AG08395 (cell line): ENCODE measurements around the gene BRD9.
A peak's percentile ranks its signal among the peaks of the same experiment; 100 is the strongest.
"Not testable (repeated sequence)": the region's sequence is repeated elsewhere in the genome, so short reads cannot be mapped to it uniquely, and the experiment has no call there.

Experiments
- DNase-seq: peaks from one replicate; pipeline ENCODE4 v3.0.0; 2012; ENCODE audit warnings: mixed read lengths, low spot score

BRD9 gene

DNA sequence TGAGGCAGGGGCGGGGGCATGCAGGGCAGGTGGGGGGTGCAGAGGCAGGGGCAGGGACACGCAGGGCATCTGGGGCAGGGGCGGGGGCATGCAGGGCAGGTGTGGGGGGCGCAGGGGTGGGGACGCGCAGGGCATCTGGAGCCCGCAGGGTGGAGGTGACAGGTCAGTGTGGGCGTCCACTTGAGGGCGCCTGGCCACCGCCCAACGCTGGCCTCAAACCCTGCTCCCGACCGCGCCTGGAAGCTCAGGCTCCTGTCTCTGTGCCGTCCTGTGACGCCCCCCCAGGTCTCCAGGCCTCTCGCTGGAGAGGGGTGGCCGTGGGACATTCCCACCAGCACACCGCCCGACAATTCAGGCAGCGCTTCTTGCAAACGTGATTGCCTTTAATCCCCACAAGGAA lies 48.7 kb downstream of the BRD9 start:
- not testable (repeated sequence) for DNase-seq

DNA sequence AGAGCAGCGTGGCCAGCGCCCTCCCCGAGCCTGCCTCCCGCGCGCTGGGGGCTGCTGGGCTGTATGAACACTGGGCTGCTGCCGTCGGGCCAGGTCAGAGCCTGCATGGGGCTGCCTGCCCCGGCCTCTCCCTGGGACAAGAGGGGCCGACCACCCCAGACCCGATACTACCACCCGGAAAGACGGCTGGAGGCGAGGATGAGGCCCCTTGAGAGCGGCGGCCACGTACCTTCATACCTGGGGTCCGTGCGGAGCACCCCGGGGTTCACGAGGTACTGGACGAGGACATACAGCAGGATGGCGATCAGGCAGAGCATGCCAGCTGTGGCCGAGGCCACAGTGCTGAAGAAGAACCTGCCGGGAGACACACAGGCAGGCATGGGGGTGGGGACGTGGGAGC lies 49.2 kb downstream of the BRD9 start:
- DNase-seq, result not testable (repeated sequence)

DNA sequence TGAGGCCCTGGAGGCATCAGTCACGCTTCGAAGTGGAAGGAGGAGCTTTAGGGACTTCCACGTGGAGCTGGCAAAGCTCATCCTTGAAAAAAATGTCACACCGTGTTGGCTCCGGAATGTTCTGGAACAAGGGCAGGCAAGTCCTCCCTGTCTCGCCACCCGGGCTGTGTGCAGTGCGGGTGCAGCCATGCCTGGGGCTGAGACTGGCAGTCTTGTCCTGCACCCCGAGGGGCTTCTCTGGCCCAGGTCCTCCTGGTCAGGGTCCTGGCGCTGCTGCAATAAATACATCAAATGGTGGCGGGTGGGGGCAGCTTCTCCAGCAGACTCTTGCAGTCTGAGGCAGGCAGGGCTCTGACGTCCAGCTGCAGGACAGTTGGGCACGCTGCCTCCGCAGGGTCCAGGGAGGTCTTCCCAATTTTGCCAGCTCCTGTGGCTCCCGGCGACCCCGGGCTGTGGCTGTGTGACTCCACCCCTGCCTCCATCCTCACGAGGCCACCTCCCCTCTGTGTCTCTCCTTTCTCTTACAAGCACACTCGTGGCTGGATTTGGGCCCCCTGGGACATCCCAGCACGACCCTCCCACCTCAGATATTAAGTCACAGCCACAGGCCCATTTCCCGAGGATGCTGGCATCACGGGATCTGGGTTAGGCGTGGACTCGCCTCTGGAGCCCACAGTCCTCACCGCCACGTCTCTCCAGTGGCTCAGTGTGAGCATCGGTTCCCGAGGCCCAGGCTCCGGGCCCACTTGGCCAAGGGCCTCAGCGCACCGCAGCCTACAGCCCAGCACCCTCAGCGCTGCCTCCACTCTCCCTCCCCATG lies 50.0 kb downstream of the BRD9 start:
- not testable (repeated sequence) for DNase-seq

DNA sequence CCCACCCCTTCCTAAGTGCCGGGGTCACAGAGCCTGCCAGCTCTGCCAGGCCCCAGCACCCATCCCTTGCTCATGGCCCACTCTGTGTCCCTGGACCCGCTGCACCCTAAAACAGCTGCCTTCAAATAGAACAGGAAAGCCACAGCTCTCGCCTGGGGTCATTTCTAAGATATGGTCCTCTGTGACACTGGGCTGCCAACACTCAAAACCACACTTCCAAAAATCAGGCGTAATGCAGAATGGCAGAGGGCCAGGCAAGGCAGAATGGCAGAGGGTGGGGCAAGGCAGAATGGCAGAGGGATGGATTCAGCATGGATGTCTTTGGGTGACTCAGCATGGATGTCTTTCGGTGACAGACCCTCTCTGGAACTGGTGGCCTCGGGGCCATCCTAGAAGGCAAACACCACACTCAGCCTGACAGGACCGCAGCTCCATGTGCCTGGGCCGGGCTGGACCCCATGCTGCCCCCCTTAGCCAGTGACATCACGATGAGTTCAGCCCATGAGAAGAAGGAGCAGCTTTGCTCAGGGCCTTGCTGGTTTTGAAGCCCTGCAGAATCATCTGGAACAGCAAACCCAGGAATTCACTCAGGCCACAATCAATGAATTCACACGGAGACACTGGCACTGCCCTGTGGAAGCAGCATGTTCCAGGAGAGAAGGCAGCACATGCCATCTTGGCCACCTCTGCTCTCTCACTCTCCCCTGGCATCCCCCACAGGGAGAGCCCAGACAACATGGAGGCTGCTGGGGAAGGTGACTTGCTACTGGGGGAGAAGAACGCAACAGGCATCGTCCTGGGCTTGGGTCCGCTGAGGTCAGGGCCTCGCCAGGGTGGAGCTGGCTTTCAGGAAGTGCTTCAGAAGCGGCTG lies 50.8 kb downstream of the BRD9 start:
- peak; percentile 8 for DNase-seq

DNA sequence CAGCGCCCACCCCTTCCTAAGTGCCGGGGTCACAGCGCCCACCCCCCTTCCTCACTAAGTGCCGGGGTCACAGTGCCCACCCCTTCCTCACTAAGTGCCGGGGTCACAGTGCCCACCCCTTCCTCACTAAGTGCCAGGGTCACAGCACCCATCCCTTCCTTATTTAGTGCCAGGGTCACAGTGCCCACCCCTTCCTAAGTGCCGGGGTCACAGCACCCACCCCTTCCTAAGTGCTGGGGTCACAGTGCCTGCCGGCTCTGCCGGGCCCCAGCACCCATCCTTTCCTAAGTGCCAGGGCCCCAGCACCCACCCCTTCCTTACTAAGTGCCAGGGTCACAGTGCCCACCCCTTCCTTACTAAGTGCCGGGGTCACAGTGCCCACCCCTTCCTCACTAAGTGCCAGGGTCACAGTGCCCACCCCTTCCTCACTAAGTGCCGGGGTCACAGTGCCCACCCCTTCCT lies 51.6 kb downstream of the BRD9 start:
- not testable (repeated sequence) for DNase-seq

DNA sequence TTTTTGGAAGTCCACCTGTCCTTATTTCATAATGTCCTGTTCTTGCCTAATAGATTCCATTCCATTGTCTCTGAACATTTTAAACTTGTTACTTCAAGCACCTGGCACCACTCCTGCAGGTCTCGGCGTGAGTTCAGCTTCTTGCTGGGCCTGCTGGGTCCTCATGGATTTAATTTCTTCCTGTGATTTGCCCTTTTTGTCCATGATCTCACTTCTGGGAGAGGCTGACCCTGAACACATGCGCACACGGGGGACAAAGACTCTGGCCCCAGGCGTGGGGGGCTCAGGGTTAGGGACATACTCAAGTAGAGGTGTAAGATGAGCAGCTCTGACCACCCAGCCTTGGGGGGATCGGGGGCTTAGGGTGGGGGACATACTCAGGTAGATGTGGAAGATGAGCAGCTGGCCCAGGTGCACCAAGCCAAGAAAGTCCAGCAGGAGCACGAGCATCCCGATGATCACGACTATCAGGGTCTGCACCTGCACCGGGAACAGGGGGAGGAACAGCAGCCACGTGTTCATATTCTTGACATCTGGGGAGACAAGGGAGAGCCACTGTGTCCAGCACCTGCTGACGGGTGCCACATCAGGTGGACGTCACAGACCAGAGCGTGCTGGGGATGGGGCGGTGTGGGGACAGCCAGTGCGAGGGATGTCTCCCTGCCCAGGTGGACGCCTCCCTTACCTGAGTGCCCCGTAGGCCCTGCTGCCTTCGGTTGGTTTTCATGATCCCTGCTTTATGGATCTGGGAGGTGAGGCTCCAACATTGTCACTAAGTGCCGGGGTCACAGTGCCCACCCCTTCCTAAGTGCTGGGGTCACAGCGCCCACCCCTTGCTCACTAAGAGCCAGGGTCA lies 52.3 kb downstream of the BRD9 start:
- not testable (repeated sequence) for DNase-seq

DNA sequence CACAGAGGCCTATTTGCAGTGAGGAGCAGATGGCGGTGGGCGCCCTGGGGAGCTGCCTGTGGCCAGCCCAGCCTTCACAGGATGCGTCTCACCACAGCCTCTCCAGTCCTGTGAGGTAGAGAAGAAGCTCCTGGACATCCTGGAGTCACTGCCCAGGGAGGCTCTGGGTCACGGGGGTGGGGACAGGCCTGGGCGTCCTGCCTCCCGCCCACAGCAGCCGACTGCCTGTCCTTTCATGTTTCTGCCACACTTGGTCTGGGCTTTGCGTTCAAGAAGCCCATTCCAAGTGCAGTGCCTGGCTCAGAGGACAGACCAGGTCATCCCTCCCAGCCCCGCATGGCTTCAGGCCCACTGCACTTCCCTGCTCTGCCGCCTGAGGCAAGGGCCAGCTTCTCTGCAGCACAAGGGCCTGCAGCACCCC lies 54.2 kb downstream of the BRD9 start:
- not testable (repeated sequence) for DNase-seq

DNA sequence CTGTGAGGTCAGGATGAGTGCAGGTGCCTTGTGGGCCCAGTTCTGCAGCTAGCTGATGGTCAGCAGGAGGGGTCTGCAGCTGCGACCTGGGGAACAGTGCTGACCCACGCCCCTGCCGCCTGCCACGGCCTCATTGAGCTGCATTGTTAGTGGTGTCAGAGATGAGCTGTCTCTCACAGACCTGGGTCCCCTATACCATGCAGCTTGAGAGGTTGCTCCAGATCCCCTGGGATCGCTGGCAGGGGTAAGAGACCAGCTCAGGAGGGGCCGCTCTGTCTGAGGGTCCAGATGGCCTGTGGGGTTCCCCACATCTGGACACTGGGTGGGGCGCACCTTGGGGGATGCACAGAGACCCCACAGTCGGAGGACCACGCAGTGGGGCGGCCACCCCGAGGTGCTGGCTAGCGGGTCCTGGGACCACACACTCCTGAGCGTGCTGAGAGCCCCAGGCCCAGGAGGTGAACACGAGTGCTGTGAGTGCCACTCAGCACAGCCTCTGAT lies 54.9 kb downstream of the BRD9 start:
- DNase-seq, result not testable (repeated sequence)

DNA sequence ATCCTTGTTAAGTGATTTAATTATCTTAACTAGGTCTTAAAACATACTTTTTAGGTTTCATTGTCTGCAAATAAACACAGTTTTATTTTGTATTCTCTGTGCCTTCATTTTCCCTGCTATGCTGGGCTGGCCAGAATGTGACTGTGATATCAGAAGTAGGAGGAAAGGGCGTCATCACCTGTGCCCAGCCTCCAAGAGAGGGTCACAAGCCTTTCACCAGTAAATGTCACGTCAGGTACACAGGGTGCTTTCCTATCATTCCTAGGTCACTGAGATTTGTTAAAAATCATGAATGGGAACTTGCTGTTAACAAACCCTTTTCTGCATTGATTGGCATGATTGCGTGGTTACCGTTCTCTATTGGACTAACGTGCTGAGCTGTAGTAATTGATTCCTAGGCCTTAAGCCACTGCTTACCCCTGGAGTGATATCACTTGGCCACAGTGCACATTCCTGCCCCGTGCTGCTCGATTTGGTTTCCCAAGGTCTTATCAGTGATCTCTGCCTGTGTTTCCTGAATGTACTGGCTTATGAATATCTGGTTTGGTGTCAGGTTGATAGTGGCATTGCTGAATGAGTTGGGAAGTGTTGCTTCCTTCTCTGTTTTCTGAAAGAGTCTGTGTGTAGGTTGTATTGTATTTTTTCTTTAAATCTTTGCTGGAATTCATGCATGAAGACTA lies 56.5 kb downstream of the BRD9 start:
- not testable (repeated sequence) for DNase-seq

DNA sequence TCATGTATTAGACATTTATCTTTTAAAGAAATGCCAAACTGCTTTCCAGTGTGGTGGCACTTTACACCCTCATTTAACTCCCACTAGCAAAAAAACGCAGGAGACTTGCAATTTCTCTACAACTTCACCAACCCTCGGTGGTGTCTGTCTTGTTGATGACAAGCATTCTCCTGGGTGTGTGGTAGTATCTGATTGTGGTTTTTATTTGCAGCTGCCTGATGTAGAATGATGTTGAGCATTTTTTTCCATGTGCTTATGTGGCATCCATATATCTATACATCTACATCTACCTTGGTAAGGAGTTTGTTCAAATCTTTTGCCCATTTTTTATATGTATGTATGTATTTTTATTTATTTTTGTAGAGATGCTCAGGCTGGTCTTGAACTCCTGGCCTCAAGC lies 58.6 kb downstream of the BRD9 start:
- DNase-seq, result not testable (repeated sequence)

DNA sequence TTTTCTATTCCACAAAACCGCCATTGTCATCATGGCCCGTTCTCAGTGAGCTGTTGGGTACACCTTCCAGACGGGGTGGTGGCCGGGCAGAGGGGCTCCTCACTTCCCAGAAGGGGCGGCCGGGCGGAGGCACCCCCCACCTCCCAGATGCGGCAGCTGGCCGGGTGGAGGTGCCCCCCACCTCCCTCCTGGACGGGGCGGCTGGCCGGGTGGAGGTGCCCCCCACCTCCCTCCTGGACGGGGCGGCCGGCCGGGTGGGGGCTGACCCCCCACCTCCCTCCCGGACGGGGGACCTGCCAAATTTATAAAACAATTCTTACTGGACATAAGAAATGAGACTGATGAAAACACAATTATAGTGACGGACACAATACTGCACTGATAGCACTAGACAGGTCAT lies 64.4 kb downstream of the BRD9 start:
- DNase-seq, result not testable (repeated sequence)

DNA sequence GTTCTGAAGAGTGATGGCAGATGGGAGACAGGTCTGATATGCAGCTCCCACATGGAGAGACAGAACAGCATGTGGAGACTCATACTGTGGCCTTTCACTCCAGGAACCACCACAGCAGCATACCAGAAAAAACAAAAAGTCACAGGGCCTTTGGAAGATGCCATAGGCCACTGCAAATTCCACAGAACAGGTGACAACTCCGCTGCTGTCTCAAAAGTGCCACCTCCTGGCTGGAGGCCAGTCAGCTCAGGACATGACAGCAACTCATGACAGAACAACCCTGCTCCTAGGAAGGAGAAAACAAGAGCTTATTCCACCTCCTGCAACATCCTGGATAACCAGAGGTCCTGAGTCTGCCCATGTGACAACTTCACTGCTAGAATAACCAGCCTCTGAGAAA lies 67.1 kb downstream of the BRD9 start:
- DNase-seq, result not testable (repeated sequence)

DNA sequence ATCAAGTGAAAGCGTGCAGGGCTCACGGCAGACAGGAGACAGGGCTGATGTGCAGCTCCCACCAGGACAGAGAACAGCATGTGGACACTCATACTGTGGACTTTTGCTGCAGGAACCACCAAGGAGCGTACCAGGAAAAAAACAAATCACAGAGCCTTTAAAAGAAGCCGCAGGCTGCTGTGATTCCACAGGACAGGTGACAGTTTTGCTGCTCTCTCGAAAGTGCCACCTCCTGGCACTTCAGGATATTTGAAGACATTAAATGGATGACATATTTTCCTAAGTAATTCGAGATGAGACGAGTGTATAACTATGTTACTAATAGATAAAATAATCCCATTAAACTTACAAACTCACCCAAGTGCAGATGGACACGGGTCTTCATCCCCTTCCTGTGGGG lies 71.1 kb downstream of the BRD9 start:
- no peak for DNase-seq

DNA sequence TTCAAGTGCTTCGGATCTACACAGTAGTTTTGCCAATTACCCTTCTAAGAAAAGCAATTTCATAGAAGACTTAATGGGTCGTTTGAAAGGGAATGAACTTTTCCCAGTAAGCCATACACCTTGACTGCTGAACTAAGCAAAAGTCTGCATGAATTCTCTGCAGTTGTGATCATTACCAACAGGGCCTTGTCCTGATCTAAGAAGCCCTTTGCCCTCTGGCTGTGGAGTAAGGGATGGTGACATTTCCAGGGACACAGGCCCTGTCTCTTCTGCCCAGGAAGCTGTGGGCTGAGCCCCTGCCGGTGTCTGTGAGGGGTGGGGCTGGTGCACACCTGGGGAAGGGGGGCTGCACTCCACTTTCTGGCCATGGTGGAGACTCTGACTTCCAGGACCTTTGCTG lies 72.4 kb downstream of the BRD9 start:
- DNase-seq, result no peak

DNA sequence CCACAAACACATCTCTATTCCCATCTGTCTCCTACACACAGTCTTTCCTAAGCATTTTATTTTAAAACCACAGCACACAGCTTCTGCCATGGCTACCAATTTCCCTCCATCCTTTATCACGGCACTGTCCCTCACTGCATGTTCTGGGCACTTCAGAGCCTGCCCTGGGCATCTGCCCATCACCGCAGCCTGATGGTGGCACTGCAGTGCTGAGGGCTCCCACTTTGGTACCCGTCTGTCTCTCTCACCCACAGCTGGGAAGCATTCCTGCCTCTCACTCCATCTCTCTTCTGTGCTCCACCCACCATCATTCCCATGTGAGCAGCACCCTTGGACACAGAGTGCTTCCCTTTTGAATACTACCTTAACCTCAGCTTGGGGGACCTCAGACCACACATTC lies 73.5 kb downstream of the BRD9 start:
- no peak for DNase-seq

DNA sequence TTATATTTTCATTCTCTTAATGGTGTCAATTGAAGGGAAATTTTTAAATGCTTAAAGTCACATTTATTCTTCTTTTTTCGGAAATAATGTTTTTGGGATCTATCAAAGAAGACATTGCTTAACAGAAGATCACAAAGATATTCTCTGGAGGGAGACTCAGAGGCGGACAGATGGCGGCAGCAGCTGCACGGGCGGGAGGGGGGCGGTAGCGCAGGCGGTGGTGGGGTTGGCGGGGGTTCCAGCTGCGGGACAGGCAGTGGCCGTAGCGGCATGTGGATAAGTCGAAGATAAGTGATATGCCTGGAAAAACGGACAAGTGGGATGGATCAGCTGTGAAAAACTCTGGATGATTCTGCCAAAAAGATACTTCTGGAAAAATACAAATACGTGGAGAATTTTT lies 76.4 kb downstream of the BRD9 start:
- no peak for DNase-seq

DNA sequence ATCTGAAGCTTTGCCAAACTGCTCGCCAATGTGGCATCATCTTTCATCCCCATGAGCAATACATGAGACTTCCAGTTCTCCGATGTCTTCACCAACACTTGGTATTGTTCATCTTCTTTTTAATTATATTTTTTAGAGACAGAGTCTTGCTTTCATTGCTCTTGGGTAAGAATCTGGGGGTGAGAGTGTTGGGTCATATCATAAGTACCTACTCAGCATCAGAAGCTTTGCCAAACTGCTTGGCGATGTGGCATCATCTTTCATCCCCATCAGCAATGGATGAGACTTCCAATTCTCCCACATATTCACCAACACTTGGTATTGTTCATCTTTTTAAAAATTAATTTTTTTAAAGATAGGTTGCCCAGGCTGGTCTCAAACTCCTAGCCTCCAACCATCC lies 77.2 kb downstream of the BRD9 start:
- no peak for DNase-seq
